Osteoblast (primary cell): Measurements from ENCODE around the gene DOCK11. TPM values are rescaled to one million over a fixed set of nuclear protein-coding genes. Genes with fewer than 3 reads are reported as not detected.

Source experiments
- DNase-seq: peaks from one replicate; pipeline ENCODE4 v3.0.0; 2011; ENCODE audit warnings: low spot score, mixed read lengths; ENCODE audit not compliant: insufficient read length; ENCODE audit errors: missing footprints
- H2AFZ ChIP-seq: 2 replicates; pipeline ENCODE4 v1.6.0; 2011; ENCODE audit warnings: mild to moderate bottlenecking, low read length
- H3K27ac ChIP-seq: 2 replicates; pipeline ENCODE4 v1.5.1; 2011; ENCODE audit warnings: mild to moderate bottlenecking, low read depth, low read length, moderate library complexity
- H3K27me3 ChIP-seq: 2 replicates; pipeline ENCODE4 v1.6.0; 2012; ENCODE audit warnings: mild to moderate bottlenecking, control low read depth, inconsistent platforms, low read length, moderate library complexity; ENCODE audit not compliant: insufficient read depth
- H3K36me3 ChIP-seq: 2 replicates; pipeline ENCODE4 v1.5.1; 2011; ENCODE audit warnings: mild to moderate bottlenecking, low read length, control low read depth, moderate library complexity; ENCODE audit not compliant: insufficient read depth
- H3K4me1 ChIP-seq: 2 replicates; pipeline ENCODE4 v1.5.1; 2011; ENCODE audit warnings: mild to moderate bottlenecking, low read length, control low read depth, moderate library complexity; ENCODE audit not compliant: insufficient read depth
- H3K4me2 ChIP-seq: 2 replicates; pipeline ENCODE4 v1.6.0; 2011; ENCODE audit warnings: mild to moderate bottlenecking, low read length; ENCODE audit not compliant: insufficient read depth
- H3K4me3 ChIP-seq: fragments of 200-600 bp; sonication (generic); 3 replicates; pipeline ENCODE4 v1.5.1; 2012; ENCODE audit warnings: mild to moderate bottlenecking, low read length, inconsistent platforms; ENCODE audit not compliant: insufficient read depth
- H3K79me2 ChIP-seq: 2 replicates; pipeline ENCODE4 v1.6.0; 2012; ENCODE audit warnings: mild to moderate bottlenecking, low read length, control low read depth, inconsistent platforms; ENCODE audit not compliant: insufficient read depth
- H3K9me3 ChIP-seq: 2 replicates; pipeline ENCODE4 v1.5.1; 2011; ENCODE audit warnings: low read depth, low read length, control low read depth
- H4K20me1 ChIP-seq: 2 replicates; pipeline ENCODE4 v1.6.0; 2012; ENCODE audit warnings: mild to moderate bottlenecking, low read length, control low read depth; ENCODE audit not compliant: insufficient read depth
- total RNA-seq: library from RNA; depleted of rRNA; stranded (reverse); fragments of >200 nt; gene quantifications from 2 replicates; pipeline ENCODE4 v1.2.3, GENCODE V29; 2012
- TF ChIP-seq, protein P1 (sequence below): IDR thresholded peaks from 2 replicates; pipeline ENCODE4 v1.5.1; 2011; ENCODE audit warnings: mild to moderate bottlenecking, low read depth, low read length, moderate library complexity; ENCODE audit errors: extremely low read depth

Gene DOCK11
- total RNA-seq, 1 donor = 26.4 TPM

DNA sequence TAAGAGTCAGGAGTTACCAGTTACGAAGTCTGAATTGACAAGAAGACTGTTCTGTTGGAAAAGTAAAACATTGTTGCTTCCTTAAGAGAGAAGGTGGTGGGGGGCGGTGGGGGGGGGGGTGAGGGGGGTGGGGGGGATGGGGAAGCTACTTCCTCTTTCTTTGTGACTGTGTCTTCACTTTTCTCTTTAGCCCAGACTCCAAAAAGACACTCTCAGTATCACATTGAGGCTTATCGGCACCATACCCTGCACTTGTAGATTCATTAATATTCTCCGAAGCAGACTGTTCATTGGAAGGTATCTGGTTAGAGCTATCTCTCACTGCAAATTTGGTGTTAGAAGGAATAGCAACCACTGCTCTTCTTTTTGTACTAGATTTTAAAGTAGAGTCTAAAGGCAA lies 137.2 kb downstream of the DOCK11 start:
- TF ChIP-seq, protein P1, sequence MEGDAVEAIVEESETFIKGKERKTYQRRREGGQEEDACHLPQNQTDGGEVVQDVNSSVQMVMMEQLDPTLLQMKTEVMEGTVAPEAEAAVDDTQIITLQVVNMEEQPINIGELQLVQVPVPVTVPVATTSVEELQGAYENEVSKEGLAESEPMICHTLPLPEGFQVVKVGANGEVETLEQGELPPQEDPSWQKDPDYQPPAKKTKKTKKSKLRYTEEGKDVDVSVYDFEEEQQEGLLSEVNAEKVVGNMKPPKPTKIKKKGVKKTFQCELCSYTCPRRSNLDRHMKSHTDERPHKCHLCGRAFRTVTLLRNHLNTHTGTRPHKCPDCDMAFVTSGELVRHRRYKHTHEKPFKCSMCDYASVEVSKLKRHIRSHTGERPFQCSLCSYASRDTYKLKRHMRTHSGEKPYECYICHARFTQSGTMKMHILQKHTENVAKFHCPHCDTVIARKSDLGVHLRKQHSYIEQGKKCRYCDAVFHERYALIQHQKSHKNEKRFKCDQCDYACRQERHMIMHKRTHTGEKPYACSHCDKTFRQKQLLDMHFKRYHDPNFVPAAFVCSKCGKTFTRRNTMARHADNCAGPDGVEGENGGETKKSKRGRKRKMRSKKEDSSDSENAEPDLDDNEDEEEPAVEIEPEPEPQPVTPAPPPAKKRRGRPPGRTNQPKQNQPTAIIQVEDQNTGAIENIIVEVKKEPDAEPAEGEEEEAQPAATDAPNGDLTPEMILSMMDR = no peak
- Histone ChIP-seq H3K27me3 (no peaks in the 10 kb centered on the region), H3K79me2 (no peaks in the 10 kb centered on the region), H3K36me3 (no peaks in the 10 kb centered on the region), H2AFZ (no peak overlapping the region), H3K9me3 (no peaks in the 10 kb centered on the region), H4K20me1 (no peaks in the 10 kb centered on the region), H3K4me1 (no peaks in the 10 kb centered on the region), H3K4me3 (no peak overlapping the region), H3K4me2 (no peak overlapping the region), H3K27ac (no peak overlapping the region)
- DNase-seq = no peak

DNA sequence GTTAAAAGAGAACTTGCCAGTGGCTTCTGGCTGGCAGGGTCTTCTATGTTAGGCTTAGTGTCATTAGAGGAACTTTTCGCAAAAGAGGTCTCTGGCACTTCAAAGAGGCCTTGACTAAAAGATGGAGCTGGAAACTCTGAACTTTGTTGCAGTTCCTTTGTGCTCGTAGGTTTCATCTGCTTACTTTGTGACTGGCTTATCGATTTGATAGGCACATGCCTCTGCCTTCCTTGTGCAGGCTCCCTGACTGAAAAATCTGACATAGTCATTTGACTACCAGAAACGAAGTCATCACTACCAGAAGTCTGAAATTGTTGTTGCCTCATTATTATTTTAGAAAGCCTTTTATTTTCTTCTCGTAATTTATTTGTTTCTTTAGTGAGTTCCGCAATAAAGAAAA lies 137.9 kb downstream of the DOCK11 start:
- H3K27ac ChIP-seq = no peak overlapping the region
- DNase-seq = no peak
- no peaks in the 10 kb centered on the region for H4K20me1 ChIP-seq
- H3K27me3 ChIP-seq = no peaks in the 10 kb centered on the region
- no peak overlapping the region for H2AFZ ChIP-seq
- no peak overlapping the region for H3K4me3 ChIP-seq
- H3K4me2 ChIP-seq = no peak overlapping the region
- H3K9me3 ChIP-seq = no peaks in the 10 kb centered on the region
- no peaks in the 10 kb centered on the region for H3K4me1 ChIP-seq
- H3K36me3 ChIP-seq = no peaks in the 10 kb centered on the region
- no peaks in the 10 kb centered on the region for H3K79me2 ChIP-seq
- TF ChIP-seq, protein P1 = no peak

DNA sequence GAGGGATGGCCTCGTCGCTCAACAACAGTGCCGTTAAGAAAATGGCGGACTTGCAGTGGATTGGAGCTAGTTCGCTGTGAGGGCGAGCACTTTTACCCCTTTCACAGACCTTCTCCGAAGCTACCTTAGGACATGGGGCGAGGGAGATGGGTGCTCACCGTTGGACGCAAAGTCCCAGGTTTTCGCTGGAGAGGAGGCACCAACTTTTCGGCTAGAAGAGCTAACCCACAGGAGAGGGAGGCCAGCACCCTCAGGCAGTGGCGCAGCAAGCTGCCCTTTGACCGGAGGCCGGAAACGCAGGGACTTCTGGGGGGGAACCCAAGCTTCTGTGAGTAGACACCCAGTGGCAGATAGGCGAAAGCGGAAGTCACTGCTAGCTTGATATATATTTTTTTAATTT lies 138.7 kb downstream of the DOCK11 start:
- DNase-seq = no peak
- no peak overlapping the region for H3K27ac ChIP-seq
- no peak overlapping the region for H3K4me3 ChIP-seq
- no peaks in the 10 kb centered on the region for H3K27me3 ChIP-seq
- H3K36me3 ChIP-seq = no peaks in the 10 kb centered on the region
- no peaks in the 10 kb centered on the region for H4K20me1 ChIP-seq
- H3K79me2 ChIP-seq = no peaks in the 10 kb centered on the region
- H3K4me2 ChIP-seq = no peak overlapping the region
- H3K4me1 ChIP-seq = no peaks in the 10 kb centered on the region
- TF ChIP-seq, protein P1 = no peak
- H3K9me3 ChIP-seq = no peaks in the 10 kb centered on the region
- H2AFZ ChIP-seq = no peak overlapping the region

DNA sequence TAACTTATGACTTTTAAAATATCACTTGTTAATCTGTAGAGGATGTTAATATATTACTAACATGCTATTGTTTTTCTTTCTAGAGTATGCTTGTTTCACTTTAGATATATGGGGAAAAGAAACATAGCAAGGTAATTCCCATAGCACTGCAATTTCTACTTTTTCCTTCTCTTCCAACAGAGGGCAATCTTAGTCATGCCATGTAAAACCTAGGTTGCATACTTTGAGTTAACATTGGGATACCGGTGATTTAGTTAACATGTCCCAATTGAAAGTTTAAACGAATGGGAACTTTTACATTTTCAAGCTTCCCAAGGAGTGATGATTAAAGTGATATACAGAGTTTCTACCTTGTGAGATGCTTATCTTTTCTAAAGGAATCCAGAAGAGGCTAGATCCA lies 142.4 kb downstream of the DOCK11 start:
- H3K27me3 ChIP-seq = no peaks in the 10 kb centered on the region
- no peaks in the 10 kb centered on the region for H3K79me2 ChIP-seq
- no peaks in the 10 kb centered on the region for H4K20me1 ChIP-seq
- DNase-seq = peak; percentile 32
- H3K4me1 ChIP-seq = no peaks in the 10 kb centered on the region
- no peak overlapping the region for H3K4me2 ChIP-seq
- TF ChIP-seq, protein P1 = peak; percentile 33
- H3K36me3 ChIP-seq = no peaks in the 10 kb centered on the region
- no peak overlapping the region for H3K4me3 ChIP-seq
- no peak overlapping the region for H3K27ac ChIP-seq
- no peak overlapping the region for H2AFZ ChIP-seq
- no peaks in the 10 kb centered on the region for H3K9me3 ChIP-seq
